Measurements from ENCODE around the gene CSNK2A3. TPM values are rescaled to one million over a fixed set of nuclear protein-coding genes. Genes with fewer than 3 reads are reported as not detected.

CSNK2A3 gene
- total RNA-seq, 1 donor from 2014 or later, result 1.9 TPM

- TF ChIP-seq CTCF (IDR thresholded peaks at IDR 0.05; ENCODE audit: unreplicated experiment), result no peak
- Mint-ChIP-seq H3K4me3 (no peak overlapping the region), H3K27ac (no peak overlapping the region)
These were observed 18.4 kb downstream of the CSNK2A3 start for GRCh38 chr11:11334607-11335006.

GRCh38 chr11:11332141-11332710 lies 20.8 kb downstream of the CSNK2A3 start:
- no peak for DNase-seq (ENCODE audit: low spot score in 2 of 2, unreplicated experiment in 2 of 2)
- peaks cover 3% of the 10 kb centered on the region for H3K4me1 Mint-ChIP-seq
- no peaks in the 10 kb centered on the region for H3K36me3 Mint-ChIP-seq
- no peak overlapping the region for H3K4me3 Mint-ChIP-seq
- H3K9me3 Mint-ChIP-seq, result no peaks in the 10 kb centered on the region
- H3K27ac Mint-ChIP-seq, result no peak overlapping the region
- TF ChIP-seq CTCF (IDR thresholded peaks at IDR 0.05; ENCODE audit: unreplicated experiment), result no peak
- H3K27me3 Mint-ChIP-seq (ENCODE audit: low read depth), result peaks cover 2% of the 10 kb centered on the region

More at GRCh38 chr11:11334607-11335006, 18.4 kb downstream of the CSNK2A3 start:
- H3K36me3 Mint-ChIP-seq, result no peaks in the 10 kb centered on the region
- peaks cover 14% of the 10 kb centered on the region for H3K27me3 Mint-ChIP-seq (ENCODE audit: low read depth)
- H3K9me3 Mint-ChIP-seq, result no peaks in the 10 kb centered on the region
- peaks cover 8% of the 10 kb centered on the region for H3K4me1 Mint-ChIP-seq
- no peak for DNase-seq (ENCODE audit: low spot score in 2 of 2, unreplicated experiment in 2 of 2)

- Mint-ChIP-seq H3K27me3 (ENCODE audit: low read depth) (no peaks in the 10 kb centered on the region), H3K9me3 (no peaks in the 10 kb centered on the region), H3K27ac (no peak overlapping the region), H3K4me3 (no peak overlapping the region), H3K4me1 (no peaks in the 10 kb centered on the region), H3K36me3 (no peaks in the 10 kb centered on the region)
- no peak for TF ChIP-seq CTCF (IDR thresholded peaks at IDR 0.05; ENCODE audit: unreplicated experiment)
- DNase-seq (ENCODE audit: low spot score in 2 of 2, unreplicated experiment in 2 of 2), result no peak
These were observed 23.8 kb downstream of the CSNK2A3 start for GRCh38 chr11:11329062-11329806.

GRCh38 chr11:11324090-11324489 lies 29.0 kb downstream of the CSNK2A3 start:
- no peaks in the 10 kb centered on the region for H3K4me1 Mint-ChIP-seq
- no peaks in the 10 kb centered on the region for H3K36me3 Mint-ChIP-seq
- no peaks in the 10 kb centered on the region for H3K27me3 Mint-ChIP-seq (ENCODE audit: low read depth)
- no peak overlapping the region for H3K4me3 Mint-ChIP-seq
- TF ChIP-seq CTCF (IDR thresholded peaks at IDR 0.05; ENCODE audit: unreplicated experiment), result no peak
- DNase-seq (ENCODE audit: low spot score in 2 of 2, unreplicated experiment in 2 of 2), result no peak
- no peak overlapping the region for H3K27ac Mint-ChIP-seq
- peaks cover 17% of the 10 kb centered on the region for H3K9me3 Mint-ChIP-seq

GRCh38 chr11:11322101-11322500 lies 30.9 kb downstream of the CSNK2A3 start:
- DNase-seq (ENCODE audit: low spot score in 2 of 2, unreplicated experiment in 2 of 2), result no peak
- H3K27ac Mint-ChIP-seq, result no peak overlapping the region
- TF ChIP-seq CTCF (IDR thresholded peaks at IDR 0.05; ENCODE audit: unreplicated experiment), result no peak
- H3K9me3 Mint-ChIP-seq, result peaks cover 17% of the 10 kb centered on the region
- H3K36me3 Mint-ChIP-seq, result no peaks in the 10 kb centered on the region
- no peaks in the 10 kb centered on the region for H3K4me1 Mint-ChIP-seq
- H3K4me3 Mint-ChIP-seq, result no peak overlapping the region
- H3K27me3 Mint-ChIP-seq (ENCODE audit: low read depth), result no peaks in the 10 kb centered on the region

Measured in mesothelial cell of epicardium (in vitro differentiated cells).